Skeletal muscle cell (primary cell): ENCODE data around the gene PAK1.
A peak's percentile ranks its signal among the peaks of the same experiment; 100 is the strongest.
"Not testable (repeated sequence)": the region's sequence is repeated elsewhere in the genome, so short reads cannot be mapped to it uniquely, and the experiment has no call there.

Source experiments
- DNase-seq: peaks from one replicate; pipeline ENCODE4 v3.0.0-alpha.2; 2010; ENCODE audit warnings: low read depth
- H3K4me3 ChIP-seq: 2 replicates; pipeline ENCODE4 v1.5.1; 2011; ENCODE audit warnings: low read depth, mild to moderate bottlenecking, control low read depth, low read length, moderate library complexity

The PAK1 gene

GRCh38 chr11:77473801-77474683 is at the start of gene PAK1:
Gene PAK1 (minus strand): TSS chr11:77474094. CDS start chr11:77392520, 81,574 bp downstream.
- H3K4me3 ChIP-seq: peak within 1 kb of the TSS; percentile 56
- DNase-seq: peak; percentile 41

GRCh38 chr11:77522215-77522614 is 48.3 kb upstream of the PAK1 start:
- no peak overlapping the region for H3K4me3 ChIP-seq
- DNase-seq: no peak

- DNase-seq: no peak
- no peak overlapping the region for H3K4me3 ChIP-seq
Observed at GRCh38 chr11:77519847-77520246, 46.0 kb upstream of the PAK1 start.

GRCh38 chr11:77518471-77518870 is 44.6 kb upstream of the PAK1 start:
- no peak for DNase-seq
- no peak overlapping the region for H3K4me3 ChIP-seq

- no peak overlapping the region for H3K4me3 ChIP-seq
- DNase-seq: no peak
Observed at GRCh38 chr11:77517753-77518152, 43.9 kb upstream of the PAK1 start.

- H3K4me3 ChIP-seq: no peak overlapping the region
- DNase-seq: no peak
Observed at GRCh38 chr11:77517226-77517625, 43.3 kb upstream of the PAK1 start.

- DNase-seq: no peak
- H3K4me3 ChIP-seq: no peak overlapping the region
Observed at GRCh38 chr11:77515483-77515882, 41.6 kb upstream of the PAK1 start.

GRCh38 chr11:77515063-77515462 is 41.2 kb upstream of the PAK1 start:
- DNase-seq: no peak
- H3K4me3 ChIP-seq: no peak overlapping the region

GRCh38 chr11:77512092-77512491 is 38.2 kb upstream of the PAK1 start:
- no peak for DNase-seq
- H3K4me3 ChIP-seq: no peak overlapping the region

- no peak overlapping the region for H3K4me3 ChIP-seq
- DNase-seq: no peak
Observed at GRCh38 chr11:77510851-77511250, 37.0 kb upstream of the PAK1 start.

- no peak for DNase-seq
- no peak overlapping the region for H3K4me3 ChIP-seq
Observed at GRCh38 chr11:77510095-77510494, 36.2 kb upstream of the PAK1 start.

GRCh38 chr11:77508019-77508418 is 34.1 kb upstream of the PAK1 start:
- DNase-seq: no peak
- no peak overlapping the region for H3K4me3 ChIP-seq

GRCh38 chr11:77506857-77507256 is 33.0 kb upstream of the PAK1 start:
- no peak overlapping the region for H3K4me3 ChIP-seq
- DNase-seq: no peak

GRCh38 chr11:77505956-77506355 is 32.1 kb upstream of the PAK1 start:
- DNase-seq: no peak
- no peak overlapping the region for H3K4me3 ChIP-seq

- no peak overlapping the region for H3K4me3 ChIP-seq
- DNase-seq: no peak
Observed at GRCh38 chr11:77503006-77503405, 29.1 kb upstream of the PAK1 start.

GRCh38 chr11:77502346-77502905 is 28.5 kb upstream of the PAK1 start:
- H3K4me3 ChIP-seq: no peak overlapping the region
- DNase-seq: no peak

- DNase-seq: no peak
- H3K4me3 ChIP-seq: no peak overlapping the region
Observed at GRCh38 chr11:77501758-77502157, 27.9 kb upstream of the PAK1 start.

- DNase-seq: no peak
- no peak overlapping the region for H3K4me3 ChIP-seq
Observed at GRCh38 chr11:77497368-77497767, 23.5 kb upstream of the PAK1 start.

- DNase-seq: no peak
Observed at GRCh38 chr11:77495526-77495925, 21.6 kb upstream of the PAK1 start.

GRCh38 chr11:77490035-77490434 is 16.1 kb upstream of the PAK1 start:
- DNase-seq, H3K4me3 ChIP-seq: not testable (repeated sequence)

More at GRCh38 chr11:77495526-77495925, 21.6 kb upstream of the PAK1 start:
- no peak overlapping the region for H3K4me3 ChIP-seq

GRCh38 chr11:77487790-77488189 is 13.9 kb upstream of the PAK1 start:
- no peak overlapping the region for H3K4me3 ChIP-seq
- no peak for DNase-seq
